Myocyte (in vitro differentiated cells): ENCODE results near the gene STUB1. TPM values are rescaled to one million over a fixed set of nuclear protein-coding genes. Genes with fewer than 3 reads are reported as not detected.

Experiments
- DNase-seq: peaks from one replicate; pipeline ENCODE4 v3.0.0-alpha.2; 2012; ENCODE audit warnings: low read depth
- total RNA-seq: library from RNA; depleted of rRNA; stranded (reverse); fragments of >200 nt; gene quantifications from 2 replicates; pipeline ENCODE4 v1.2.3, GENCODE V29; 2014

The STUB1 gene
- total RNA-seq, 1 donor from 2014 or later, result 239 TPM

DNA sequence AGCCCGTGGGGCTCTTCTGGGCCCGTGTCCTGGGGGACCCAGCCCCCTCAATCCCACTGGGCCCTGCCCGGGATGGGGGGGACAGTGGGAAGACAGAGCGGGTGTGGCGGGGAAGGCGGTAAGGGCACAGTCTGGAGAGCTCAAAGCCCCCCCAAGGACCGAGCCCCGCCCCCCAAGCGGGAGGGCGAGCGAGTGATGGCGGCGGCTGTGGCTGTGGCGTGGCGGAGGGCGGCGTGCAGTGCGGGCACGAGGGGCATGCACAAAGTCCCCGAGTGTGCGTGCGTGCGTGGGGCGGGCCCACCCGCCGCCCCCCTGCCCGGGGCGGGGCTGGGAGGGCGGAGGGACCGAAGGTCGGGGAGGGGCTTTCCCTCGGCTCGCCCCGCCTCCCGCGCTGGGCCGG lies 13.6 kb downstream of the STUB1 start:
- DNase-seq, result no peak

DNA sequence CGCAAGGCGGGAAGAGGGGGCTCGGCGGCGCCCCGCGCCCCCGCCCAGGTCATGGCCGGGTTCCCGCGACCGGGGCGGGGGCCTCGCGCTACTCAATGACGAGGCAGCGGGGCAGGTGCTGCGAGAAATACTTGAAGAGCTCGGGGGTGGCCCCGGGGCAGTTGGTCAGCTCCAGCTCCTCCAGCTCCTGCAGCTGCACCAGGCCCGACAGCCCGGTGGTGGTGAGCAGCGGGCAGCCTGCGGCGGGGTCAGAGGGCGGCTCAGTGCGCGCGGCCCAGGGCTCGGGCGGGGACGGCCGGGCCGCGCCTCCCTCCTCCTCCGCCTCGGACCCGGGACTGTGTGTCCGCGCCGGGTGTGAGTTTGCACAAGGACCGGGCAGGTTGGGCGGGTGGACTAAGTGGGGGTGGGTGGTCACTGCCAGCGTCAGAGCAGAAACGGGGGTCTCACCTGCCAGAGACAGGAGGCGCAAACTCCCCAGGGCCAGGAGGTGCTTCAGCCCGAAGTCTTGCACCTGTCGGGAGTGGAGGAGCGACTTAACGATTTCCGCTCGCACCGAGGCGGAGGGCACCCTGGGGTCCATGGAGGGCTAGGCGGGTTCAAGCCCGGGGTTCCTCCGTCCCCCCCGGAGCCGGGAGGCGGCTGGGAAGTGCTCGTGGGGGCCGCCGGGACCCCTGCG lies 14.1 kb downstream of the STUB1 start:
- DNase-seq, result no peak

DNA sequence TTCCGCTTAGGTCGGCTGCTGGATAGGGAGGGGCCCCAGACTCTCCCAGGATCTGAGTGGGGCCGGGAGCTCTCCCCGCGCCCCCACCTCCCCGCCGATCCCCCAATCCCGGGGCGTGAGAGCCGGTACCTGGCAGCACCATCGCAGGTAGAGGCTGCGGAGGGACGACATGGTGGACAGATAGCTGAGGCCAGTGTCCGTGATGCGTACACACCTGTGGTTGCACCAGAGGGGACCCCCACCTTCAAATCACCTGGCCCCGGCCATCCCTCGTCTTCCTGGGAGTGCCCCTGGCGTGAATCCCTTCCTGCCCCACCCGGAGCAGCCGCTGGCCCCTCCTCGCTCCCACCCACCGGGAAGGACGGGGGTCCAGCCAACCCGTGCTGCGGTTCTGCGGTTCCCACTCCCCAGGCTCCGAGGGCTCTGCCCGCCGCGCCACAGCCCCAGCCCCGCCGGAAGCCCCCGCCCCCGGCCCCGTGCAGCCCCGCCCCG lies 14.7 kb downstream of the STUB1 start:
- DNase-seq, result no peak

DNA sequence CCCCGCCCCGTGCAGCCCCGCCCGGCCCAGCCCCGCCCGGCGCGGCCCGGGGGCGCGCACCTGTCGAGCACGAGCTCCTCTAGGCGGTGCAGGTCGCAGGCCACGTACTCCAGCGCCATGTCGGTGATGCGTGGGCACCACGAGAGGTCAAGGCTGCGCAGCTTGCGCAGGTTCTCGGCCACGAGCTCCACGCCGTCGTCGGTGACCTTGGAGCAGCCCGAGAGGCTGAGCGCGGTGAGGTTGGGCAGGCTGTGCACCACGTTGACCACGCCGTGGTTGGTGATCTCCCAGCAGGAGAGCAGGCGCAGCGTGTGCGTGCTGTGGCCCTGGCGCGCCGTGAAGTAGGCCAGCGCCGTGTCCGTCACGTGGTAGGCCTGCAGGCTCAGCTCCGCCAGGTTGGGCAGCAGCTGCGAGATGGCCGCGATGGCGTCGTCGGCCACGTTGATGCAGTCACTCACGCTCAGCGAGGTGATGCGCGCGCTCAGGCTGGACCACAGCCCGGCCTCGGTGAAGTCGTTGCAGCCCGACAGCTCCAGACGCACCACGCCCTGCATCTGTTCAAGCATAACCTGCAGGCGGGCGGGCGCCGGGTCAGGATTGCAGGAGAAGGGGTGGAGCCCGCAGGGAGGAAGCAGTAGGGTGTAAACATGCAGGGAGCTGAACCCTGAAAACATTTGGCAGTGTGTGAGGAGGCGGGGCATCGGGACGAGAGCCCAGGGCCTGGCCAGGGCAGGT lies 15.3 kb downstream of the STUB1 start:
- DNase-seq, result no peak

DNA sequence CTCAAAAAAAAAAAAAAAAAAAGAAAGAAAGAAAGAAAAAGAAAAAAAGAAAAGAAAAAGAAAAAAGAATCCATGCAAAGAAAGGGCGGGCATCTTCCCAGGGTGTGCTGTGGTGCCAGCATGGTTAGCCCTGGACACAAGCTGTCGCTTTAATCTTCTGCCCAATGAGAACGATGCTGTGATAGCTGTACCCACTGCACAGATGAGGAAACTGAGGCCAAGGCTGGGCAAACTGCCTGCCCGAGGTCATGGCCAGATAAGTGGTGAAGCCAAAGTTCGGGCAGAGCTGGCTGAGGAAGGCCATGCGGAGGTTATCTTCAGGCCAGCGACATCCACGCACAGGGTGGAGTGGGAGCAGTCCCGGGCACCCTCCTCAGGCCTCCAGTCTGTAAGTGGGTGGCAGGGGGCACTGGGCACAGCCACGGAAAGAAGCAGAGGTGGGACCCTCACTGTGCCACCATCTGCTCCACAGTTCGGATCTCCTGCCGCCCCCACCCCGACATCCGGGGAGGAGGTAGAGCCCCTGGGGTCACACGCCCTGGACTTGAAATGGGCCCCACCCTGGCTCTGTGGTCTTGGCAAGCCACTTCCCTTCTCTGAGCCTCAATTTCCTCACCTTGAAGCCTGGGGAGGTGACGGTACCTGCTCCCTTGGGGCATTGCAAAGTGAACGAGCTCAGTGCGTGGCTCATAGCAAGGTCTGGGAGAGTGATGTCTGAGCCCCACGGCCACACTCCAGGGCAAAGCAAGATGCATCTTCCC lies 18.9 kb downstream of the STUB1 start:
- DNase-seq, result no peak

DNA sequence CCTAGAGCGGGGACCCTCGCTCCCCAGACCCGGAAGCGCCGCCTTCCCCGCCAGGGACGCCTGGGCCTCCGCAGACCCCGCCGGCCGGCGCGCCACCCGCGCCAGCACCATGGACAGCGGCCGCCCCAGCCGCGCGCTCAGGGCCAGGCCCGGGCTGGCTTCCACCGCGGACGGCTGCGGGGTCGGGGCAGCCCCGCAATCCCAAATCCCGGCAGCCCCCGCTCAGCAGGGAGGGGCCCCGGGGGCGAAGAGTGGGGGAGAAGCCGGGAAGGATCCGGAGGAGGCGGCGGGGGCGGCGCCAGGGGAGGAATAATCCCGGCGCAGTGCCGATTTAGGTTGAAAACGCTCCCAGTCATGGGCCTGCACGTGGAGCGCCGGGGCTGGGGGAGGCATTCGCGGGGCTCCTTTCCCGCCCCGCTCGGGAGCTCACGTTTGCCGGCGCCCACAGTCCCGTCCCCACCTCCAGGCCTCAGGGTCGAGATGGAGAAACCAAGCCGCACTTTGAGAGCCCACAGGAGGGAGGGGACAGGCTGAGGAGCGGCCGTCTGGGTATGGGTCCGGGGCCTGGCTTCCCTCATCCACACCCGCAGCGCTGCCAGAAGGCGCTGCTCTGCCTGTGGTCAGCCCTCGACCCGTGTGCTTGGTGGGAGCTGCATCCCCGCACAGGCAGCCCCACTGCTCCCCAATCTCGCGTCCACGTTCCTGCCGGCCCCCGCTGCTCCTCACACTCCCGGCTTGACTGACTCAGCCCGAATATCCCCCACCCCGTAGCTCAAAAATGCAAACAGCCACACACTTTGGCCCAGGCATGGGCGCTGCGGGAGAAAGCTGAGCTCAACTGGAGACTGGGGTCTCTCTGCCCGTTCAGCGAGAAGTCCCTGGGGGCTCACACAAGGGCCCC lies 20.7 kb downstream of the STUB1 start:
- DNase-seq, result no peak

DNA sequence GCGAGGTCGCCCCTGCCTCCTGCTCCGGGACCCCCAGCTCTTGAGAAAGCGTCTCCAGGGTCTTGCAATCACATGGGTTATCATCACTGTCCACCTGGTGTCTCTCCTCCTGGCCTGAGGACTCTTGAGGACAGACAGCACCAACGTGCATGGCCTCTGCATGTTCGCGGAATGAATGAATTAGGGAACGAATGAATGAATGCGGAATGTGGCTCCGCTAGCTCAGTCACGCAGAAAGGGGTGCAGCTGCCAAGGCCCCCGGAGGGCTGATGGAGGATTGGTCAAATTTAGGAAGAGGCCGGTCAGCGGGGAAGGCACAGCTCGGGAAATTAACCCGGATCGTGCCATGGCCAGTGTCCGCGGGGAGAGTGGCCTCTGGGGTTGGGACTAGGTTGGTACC lies 22.1 kb downstream of the STUB1 start:
- DNase-seq, result no peak

DNA sequence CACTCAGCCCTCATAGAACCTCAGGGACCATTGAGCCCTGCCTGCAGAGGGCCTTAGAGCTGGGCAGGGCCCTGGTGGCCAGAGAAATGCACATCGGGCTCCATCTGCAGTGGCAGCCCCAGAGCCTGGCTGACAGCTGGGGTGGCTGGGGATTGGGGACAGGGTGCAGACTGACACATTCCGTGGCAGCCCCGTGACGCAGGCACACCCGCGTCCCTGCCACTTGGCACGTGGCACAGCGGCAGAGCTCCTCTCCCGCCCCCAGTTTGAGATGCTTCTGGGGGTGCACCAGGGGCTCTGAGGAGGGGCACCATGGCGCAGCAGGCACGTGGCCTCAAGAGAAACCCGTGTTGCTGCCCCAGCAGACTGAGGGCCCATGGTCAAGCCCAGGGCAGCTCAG lies 23.2 kb downstream of the STUB1 start:
- DNase-seq, result no peak

DNA sequence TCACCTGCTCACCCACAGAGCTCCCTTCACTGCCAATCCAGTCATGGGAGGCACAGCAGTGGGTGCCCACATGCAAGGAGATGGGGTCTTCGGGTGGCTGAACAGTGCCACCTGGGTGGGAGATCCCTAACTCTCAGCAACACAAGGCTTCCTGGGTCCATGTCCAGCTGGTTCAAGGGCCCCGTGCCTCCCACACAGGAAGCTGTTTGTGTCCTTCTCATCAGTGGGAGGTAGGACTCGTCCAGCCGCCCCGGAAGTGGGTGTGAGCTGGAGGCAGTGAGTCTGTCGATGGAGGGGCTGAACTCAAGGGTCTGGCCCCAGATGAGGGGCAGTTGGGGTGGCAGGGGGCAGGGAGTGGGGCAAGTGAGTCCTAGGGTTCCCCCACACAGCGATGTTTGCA lies 23.8 kb downstream of the STUB1 start:
- DNase-seq, result no peak

DNA sequence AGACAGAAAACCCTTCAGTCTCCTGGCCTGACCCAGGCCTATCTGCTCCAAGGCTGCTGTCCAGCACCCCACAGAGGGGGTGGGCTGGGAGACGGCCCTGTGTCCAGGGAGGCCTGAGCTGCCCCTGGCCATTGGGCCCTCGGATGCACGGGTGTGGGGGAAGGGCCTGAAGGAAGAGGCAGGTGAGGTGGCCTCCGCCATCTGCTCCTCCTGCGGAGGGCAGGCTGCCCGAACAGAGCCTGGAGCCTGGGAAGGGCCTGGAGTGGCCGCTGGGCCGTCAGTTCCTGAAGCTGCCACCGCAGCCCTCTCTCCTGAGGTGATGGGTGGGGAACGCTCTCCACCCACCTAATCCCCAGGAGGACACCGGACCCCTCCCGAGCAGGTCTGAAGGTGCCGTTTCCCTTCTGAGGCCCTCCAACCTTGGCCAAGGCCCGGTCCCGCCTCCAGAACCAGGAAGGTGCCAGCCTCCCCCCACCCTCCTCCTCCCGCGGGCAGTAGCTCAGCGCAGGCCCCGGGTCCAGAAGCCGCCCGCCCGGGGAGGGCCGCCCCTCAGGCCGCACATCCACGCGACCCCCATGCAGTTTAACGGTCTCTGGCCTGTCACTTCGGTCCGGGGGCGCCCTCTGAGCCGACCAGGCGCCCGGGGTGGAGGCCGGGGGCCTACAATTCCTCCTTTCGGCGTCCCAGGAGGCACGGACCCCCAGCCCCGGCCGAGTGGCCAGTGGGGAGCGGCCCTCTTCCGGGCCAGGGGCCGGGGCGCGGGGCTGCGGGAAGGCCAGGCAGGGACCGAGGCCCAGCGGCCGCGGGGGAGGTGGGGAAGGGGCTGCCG lies 24.6 kb downstream of the STUB1 start:
- no peak for DNase-seq

DNA sequence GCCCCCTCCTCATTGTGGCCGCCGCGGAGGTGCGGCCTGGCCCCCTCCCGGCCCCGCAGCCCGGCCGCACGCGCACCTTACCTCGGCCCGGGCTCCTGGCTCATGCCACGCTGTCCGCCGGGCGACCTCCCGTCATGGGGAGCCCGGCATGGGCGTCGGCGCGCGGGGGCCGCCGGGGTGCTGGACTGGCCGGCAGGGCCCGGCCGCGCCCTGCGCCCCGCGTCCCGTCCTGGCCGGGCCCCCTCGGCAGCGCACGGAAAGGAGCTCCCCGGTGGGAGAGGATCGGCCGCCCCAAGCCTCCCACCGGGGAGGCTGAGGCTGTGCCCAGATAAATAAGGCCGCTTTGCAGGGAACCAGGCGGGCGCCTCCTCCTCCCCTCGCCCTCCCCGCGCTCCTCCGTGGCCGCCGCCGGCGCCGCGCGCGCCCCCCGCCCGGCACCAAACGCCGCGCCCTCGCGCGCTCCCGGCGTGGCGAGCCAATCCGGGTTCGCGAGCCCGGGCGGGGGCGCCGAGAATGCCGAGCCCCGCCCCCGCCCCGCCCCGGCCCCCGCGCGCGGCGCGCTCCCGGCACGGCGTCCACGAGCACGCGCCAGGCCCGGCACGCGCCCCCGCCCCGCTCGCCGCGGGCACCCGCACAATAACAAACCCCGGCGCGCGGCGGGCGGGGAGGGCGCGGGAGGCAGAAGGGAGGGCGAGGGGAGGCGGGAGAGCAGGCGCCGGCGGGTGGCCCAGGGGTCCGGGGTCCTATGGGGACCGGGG lies 25.4 kb downstream of the STUB1 start, which contains the start of gene FBXL16:
Gene FBXL16, minus strand, starts transcription at position 371 of the 758 bp plus-strand sequence. CDS start 8,396 bp downstream, outside the sequence.
- DNase-seq, result no peak

DNA sequence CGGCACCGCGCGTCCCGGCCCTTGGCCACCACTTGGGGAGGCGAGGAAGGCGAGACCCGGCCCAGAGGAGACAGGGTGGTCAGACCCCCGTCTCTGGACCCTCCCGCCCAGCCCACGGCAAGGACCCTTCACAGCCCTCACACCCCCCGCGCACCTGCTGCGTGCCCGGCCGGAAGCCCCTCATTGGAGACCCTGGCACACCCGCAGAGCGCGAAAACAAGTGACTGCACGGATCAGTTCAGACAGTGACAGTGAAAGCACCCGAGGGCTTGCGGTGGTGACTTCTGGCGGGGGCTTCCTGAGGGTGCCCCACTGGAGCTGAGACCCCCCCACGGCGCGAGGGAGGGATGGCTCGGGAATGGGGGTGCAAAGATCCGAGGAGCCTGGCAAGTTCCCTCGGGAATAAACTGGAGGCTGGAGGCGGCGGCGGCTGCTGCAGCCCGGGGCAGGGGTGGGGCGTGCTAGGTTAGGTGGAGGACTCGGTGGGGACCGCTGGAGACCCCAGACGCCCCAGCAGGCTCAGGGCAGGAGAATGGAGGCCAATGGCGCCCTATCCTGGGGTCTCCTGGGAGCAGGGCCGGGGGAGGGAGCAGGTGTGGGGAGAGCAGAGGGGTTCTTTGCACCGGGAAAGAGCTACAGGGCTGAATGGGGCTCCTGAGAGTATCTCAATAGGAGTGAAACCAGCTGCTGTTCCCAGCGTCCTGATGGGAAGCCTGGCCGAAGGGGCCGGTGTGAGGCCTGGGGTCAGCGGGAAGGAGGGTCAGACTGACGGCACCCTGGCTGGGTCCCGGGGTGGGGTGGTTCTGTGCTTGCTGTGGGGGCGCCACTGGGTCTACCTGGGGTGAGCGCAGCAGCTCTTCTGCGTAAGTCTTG lies 26.2 kb downstream of the STUB1 start:
- no peak for DNase-seq

DNA sequence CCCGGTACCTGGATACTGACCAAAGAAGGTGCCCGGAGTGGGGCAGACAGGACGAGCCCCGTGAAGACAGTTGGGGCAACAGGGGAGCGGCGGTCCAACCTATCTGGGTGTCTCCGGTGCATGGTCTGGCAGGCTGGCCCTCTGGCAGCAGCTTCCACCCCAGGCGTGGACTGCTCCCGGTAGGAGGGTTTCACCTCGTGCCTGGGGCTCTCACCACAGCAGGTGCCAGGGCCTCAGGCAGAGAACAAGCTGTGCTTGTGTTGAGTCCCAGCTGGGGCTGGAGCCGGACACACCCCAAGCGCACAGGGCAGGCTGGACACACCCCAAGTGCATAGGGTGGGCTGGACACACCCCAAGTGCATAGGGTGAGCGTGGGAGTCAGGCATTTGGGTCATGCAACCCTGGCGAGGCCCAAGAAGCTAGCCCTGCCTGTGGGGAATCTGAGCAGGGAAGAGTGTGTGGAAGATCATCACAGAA lies 26.9 kb downstream of the STUB1 start:
- DNase-seq, result no peak

DNA sequence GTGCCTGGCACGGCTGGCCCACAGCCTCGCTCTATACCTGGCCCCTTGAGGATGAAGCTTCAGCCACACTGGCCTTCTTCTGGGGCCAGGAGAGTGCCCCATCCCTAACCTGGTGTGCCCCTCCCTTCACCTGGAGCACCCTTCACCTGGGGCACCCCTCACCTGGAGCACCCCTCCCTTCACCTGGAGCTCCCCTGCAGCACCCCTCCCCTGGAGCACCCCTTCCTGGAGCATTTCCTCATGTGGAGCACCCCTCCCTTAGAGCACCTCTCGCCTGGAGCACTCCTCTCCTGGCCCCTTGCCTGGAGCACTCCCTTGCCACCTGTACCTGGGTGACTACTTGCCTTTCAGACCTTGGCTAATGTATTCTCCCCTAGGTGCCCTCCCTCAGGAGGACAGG lies 27.8 kb downstream of the STUB1 start:
- DNase-seq, result no peak

DNA sequence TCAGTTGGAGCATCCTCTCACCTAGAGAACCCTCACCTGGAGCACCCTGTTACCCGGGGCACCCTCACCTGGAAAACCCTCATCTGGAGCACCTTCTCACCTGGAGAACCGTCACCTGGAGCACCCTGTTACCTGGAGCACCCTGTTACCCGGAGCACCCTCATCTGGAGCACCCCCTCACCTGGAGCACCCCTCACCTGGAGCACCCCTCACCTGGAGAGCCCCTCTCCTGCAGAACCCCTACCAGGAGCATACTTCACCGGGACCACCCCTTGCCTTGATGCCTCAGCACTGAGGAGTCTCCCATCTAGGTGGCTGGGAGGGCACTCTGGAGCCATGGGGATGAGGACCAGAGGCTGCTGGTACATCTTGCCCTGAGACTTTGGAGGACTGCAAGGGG lies 28.7 kb downstream of the STUB1 start:
- no peak for DNase-seq

DNA sequence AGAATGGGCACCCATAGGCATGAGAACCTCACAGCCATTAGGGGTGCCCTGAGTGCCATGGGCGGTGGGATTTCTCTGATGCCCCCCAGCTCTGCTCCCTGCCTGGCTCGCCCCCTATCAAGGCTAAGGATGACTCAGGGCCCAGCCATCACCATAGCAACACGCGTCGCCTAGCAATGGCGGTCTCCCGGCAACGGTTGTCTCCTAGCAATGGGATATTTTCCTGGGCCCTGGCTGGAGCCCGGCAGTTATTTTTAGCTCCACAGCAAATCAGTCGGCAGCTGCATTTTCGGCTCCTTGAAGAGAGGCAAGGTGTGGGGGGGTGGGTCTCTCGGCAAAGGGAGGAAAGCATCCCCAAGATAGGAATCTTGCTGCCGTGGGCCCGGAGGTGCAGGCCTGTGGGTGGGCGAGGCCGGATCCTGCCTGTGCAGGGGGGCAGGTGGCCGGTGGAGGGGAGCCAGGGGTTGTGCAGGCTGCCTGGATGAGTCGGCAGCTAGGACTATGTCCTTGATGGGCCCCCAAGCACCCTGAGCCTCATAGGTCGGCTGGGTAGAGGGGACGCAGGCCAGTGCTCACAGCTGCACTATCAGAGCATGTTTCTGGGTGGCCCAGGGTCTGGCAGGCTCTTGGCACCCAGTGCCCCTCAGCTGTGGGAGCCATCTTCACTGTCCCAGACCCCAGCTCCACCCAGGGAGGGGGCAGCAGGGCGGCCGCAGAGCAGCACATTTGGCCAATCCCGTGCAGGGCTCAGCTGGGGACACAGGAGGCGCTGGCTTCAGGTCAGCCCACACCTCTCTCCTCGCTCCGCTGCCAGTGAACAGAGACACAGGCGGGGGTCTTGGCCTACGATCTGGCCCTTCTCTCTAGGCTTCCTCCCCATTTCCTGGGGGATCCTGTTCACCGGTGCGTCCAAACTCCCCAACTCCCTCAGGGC lies 29.6 kb downstream of the STUB1 start:
- peak; percentile 94 for DNase-seq

DNA sequence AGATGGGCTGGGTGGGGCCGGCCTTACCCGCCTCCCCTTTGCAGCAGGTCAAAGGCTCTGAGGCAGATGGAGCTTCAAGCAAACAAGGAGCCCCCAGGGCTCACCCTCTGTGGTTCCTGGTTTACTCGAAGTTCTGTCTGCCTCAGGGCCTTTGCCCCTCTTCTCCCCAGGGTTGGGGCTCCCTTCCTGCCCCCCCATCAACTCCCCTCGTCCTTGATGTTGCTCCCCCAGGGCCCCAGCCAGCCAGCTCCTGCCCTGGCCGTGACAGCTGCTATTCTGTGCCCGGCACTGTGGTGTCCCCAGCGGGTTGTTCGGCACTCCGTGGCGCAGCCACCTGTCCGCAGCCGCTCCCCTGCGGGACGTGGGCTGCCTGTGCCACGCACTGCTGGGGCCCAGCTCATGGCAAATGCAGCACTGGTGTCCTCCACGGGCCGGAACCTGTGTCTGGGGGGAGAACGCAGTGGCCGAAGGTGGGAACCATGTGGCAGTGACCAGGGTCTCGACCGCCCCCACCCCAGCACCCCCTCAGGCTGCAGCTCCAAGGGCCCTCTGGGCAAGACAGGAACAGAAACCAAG lies 30.4 kb downstream of the STUB1 start:
- peak; percentile 77 for DNase-seq
